Measurements from ENCODE around the gene ANK3.
"Not testable (repeated sequence)": the region's sequence is repeated elsewhere in the genome, so short reads cannot be mapped to it uniquely, and the experiment has no call there.

The ANK3 gene

GRCh38 chr10:60298408-60299389 is 91.0 kb downstream of the ANK3 start:
- Histone ChIP-seq H3K27ac (ENCODE audit: low read length) (no peak overlapping the region), H3K4me1 (ENCODE audit: insufficient read depth, low read length) (peaks cover 14% of the 10 kb centered on the region; the same call in 1 of the 2 replicates), H3K36me3 (ENCODE audit: insufficient read depth, low read depth, low read length) (no peaks in the 10 kb centered on the region), H3K9me3 (ENCODE audit: insufficient read depth, low read depth, low read length) (no peaks in the 10 kb centered on the region), H3K4me3 (ENCODE audit: low read length) (no peak overlapping the region), H3K9ac (ENCODE audit: low read depth, low read length) (no peak overlapping the region), H3K27me3 (ENCODE audit: insufficient read depth, low read length) (no peaks in the 10 kb centered on the region)

- no peak overlapping the region for H3K4me3 ChIP-seq (ENCODE audit: low read length)
- no peak overlapping the region for H3K27ac ChIP-seq (ENCODE audit: low read length)
- H3K4me1 ChIP-seq (ENCODE audit: insufficient read depth, low read length): peaks cover 14% of the 10 kb centered on the region; the same call in 1 of the 2 replicates
- H3K9ac ChIP-seq (ENCODE audit: low read depth, low read length): no peak overlapping the region
- H3K9me3 ChIP-seq (ENCODE audit: insufficient read depth, low read depth, low read length): no peaks in the 10 kb centered on the region
- no peaks in the 10 kb centered on the region for H3K27me3 ChIP-seq (ENCODE audit: insufficient read depth, low read length)
- no peaks in the 10 kb centered on the region for H3K36me3 ChIP-seq (ENCODE audit: insufficient read depth, low read depth, low read length)
Observed at GRCh38 chr10:60296073-60296472, 93.6 kb downstream of the ANK3 start.

DNA sequence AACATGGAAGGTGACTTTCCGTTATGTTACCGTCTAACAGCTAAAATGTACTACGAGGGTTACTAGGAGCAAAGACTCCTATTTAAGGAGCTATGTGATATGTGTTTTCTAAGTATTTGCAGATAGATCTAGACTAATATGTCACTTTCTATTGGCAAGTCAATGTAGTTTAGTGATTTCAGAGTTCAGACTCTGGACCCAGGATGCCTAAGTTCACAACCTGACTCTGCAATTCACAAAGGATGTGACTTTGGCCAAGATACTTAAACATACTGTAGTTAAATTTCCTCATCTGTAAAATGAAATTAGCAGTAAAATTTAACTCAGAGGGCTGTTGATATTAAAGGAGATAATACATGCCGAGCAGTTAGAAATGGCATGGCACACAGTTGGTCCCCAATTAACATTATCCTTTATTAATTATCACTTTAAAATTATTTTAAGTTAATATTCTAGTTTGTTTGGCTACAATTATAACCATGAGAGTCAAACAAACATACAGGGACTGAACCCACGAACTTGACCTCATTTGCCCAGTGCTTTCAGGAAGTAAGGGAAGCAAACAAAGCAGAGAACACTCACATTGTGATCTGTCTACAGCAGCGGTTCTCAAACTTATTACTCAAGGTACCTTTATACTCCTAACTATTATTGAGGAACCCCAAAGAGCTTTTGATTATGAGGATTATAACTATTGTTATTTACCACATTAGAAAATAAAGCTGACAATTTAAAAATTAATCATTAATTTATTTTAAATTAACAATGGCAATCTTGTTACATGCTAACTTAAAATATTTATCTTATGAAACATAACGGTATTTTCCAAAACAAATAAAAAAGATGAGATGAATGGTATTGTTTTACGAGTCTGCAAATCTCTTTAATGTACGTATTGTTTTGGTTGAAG is 94.4 kb downstream of the ANK3 start:
- Histone ChIP-seq H3K4me3 (ENCODE audit: low read length) (no peak overlapping the region), H3K9me3 (ENCODE audit: insufficient read depth, low read depth, low read length) (no peaks in the 10 kb centered on the region), H3K36me3 (ENCODE audit: insufficient read depth, low read depth, low read length) (no peaks in the 10 kb centered on the region), H3K27me3 (ENCODE audit: insufficient read depth, low read length) (no peaks in the 10 kb centered on the region), H3K9ac (ENCODE audit: low read depth, low read length) (no peak overlapping the region), H3K27ac (ENCODE audit: low read length) (no peak overlapping the region), H3K4me1 (ENCODE audit: insufficient read depth, low read length) (peaks cover 9% of the 10 kb centered on the region; the same call in 1 of the 2 replicates)

DNA sequence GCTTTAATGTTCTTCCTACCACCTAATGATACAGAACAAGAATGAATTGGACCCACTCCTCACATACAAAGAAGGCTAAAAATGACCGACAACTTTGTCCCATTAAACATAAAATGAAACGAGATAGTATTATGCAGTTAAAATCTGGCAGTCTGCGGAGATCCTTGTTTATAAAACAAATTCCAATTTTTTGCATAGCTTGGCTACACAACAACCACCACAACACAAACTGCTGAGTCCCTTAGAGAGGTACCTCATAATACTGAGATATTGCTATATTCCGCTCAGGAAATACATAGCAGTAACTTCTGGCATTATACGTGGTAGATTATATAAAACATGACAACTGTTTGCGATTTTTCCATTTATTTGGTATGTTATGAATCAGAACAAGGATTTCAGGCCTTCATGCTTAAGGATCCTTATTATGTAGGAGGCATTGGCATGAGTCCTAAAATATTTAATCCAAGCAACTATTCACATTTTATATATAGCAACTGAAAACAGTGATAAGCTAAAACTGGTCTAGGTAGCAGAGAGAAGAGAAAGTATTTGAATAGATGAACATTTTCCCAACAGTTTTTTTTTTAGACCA is 96.0 kb downstream of the ANK3 start:
- no peak overlapping the region for H3K9ac ChIP-seq (ENCODE audit: low read depth, low read length)
- no peaks in the 10 kb centered on the region for H3K4me1 ChIP-seq (ENCODE audit: insufficient read depth, low read length)
- no peak overlapping the region for H3K27ac ChIP-seq (ENCODE audit: low read length)
- no peak overlapping the region for H3K4me3 ChIP-seq (ENCODE audit: low read length)
- H3K27me3 ChIP-seq (ENCODE audit: insufficient read depth, low read length): no peaks in the 10 kb centered on the region
- no peaks in the 10 kb centered on the region for H3K9me3 ChIP-seq (ENCODE audit: insufficient read depth, low read depth, low read length)
- H3K36me3 ChIP-seq (ENCODE audit: insufficient read depth, low read depth, low read length): no peaks in the 10 kb centered on the region

GRCh38 chr10:60292998-60293397 is 96.7 kb downstream of the ANK3 start:
- Histone ChIP-seq H3K27ac (ENCODE audit: low read length) (no peak overlapping the region), H3K4me1 (ENCODE audit: insufficient read depth, low read length) (no peaks in the 10 kb centered on the region), H3K4me3 (ENCODE audit: low read length) (no peak overlapping the region), H3K9ac (ENCODE audit: low read depth, low read length) (no peak overlapping the region), H3K27me3 (ENCODE audit: insufficient read depth, low read length) (no peaks in the 10 kb centered on the region), H3K36me3 (ENCODE audit: insufficient read depth, low read depth, low read length) (no peaks in the 10 kb centered on the region), H3K9me3 (ENCODE audit: insufficient read depth, low read depth, low read length) (no peaks in the 10 kb centered on the region)

GRCh38 chr10:60292536-60292935 is 97.1 kb downstream of the ANK3 start:
- H3K9me3 ChIP-seq (ENCODE audit: insufficient read depth, low read depth, low read length); H3K4me1 ChIP-seq (ENCODE audit: insufficient read depth, low read length); H3K4me3 ChIP-seq (ENCODE audit: low read length); H3K36me3 ChIP-seq (ENCODE audit: insufficient read depth, low read depth, low read length); H3K27me3 ChIP-seq (ENCODE audit: insufficient read depth, low read length); H3K27ac ChIP-seq (ENCODE audit: low read length); H3K9ac ChIP-seq (ENCODE audit: low read depth, low read length): not testable (repeated sequence)

- no peaks in the 10 kb centered on the region for H3K9me3 ChIP-seq (ENCODE audit: insufficient read depth, low read depth, low read length)
- no peaks in the 10 kb centered on the region for H3K27me3 ChIP-seq (ENCODE audit: insufficient read depth, low read length)
- H3K4me3 ChIP-seq (ENCODE audit: low read length): no peak overlapping the region
- H3K9ac ChIP-seq (ENCODE audit: low read depth, low read length): no peak overlapping the region
- no peaks in the 10 kb centered on the region for H3K36me3 ChIP-seq (ENCODE audit: insufficient read depth, low read depth, low read length)
- H3K27ac ChIP-seq (ENCODE audit: low read length): no peak overlapping the region
- H3K4me1 ChIP-seq (ENCODE audit: insufficient read depth, low read length): no peaks in the 10 kb centered on the region
Observed at GRCh38 chr10:60291344-60291930, 98.2 kb downstream of the ANK3 start.

DNA sequence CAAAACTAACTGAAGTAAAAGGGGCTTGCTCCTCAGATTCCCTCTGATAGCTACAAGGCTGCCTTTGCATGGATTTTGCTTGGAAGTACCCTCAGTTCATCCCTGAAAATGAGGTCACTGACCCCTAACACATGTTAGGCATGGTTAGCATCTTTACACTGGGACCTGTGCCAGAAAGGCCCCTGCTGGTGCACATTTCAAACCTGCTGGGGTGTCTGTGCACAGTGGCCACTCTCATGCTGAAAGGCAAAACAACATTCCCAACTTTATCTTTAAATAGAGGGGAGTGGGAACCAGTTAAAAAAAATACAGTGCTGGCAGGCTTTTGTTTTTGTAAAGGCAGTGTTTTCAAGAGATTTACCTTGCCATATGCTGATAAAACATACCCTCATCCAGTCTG is 99.1 kb downstream of the ANK3 start:
- Histone ChIP-seq H3K4me1 (ENCODE audit: insufficient read depth, low read length) (no peaks in the 10 kb centered on the region), H3K4me3 (ENCODE audit: low read length) (no peak overlapping the region), H3K9me3 (ENCODE audit: insufficient read depth, low read depth, low read length) (no peaks in the 10 kb centered on the region), H3K36me3 (ENCODE audit: insufficient read depth, low read depth, low read length) (no peaks in the 10 kb centered on the region), H3K9ac (ENCODE audit: low read depth, low read length) (no peak overlapping the region), H3K27me3 (ENCODE audit: insufficient read depth, low read length) (no peaks in the 10 kb centered on the region), H3K27ac (ENCODE audit: low read length) (no peak overlapping the region)

DNA sequence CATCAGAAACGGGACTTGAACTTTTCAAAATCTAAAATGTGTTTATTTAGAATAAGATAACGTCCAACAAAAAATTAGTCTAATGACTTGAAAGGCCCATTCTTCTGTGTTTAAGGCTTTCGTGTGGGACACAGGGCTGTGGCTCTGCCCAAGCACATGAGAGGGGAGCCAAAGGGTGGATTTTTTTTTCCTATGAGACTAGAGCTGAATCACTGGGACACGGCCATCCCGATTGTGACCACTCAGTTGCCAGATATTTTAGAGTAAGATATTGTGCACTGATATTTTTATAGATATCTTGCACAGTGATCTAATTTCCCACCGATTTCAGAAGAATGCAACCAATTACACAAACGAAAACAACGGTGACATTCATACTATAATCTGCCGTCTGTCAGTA is 99.9 kb downstream of the ANK3 start:
- Histone ChIP-seq H3K4me1 (ENCODE audit: insufficient read depth, low read length) (no peaks in the 10 kb centered on the region), H3K4me3 (ENCODE audit: low read length) (no peak overlapping the region)

GRCh38 chr10:60288256-60288655 is 101.4 kb downstream of the ANK3 start:
- Histone ChIP-seq H3K9ac (ENCODE audit: low read depth, low read length) (no peak overlapping the region), H3K4me3 (ENCODE audit: low read length) (no peak overlapping the region), H3K36me3 (ENCODE audit: insufficient read depth, low read depth, low read length) (no peaks in the 10 kb centered on the region), H3K27me3 (ENCODE audit: insufficient read depth, low read length) (no peaks in the 10 kb centered on the region), H3K27ac (ENCODE audit: low read length) (no peak overlapping the region), H3K9me3 (ENCODE audit: insufficient read depth, low read depth, low read length) (no peaks in the 10 kb centered on the region), H3K4me1 (ENCODE audit: insufficient read depth, low read length) (no peaks in the 10 kb centered on the region)

More for the DNA sequence above, 99.9 kb downstream of the ANK3 start:
- no peaks in the 10 kb centered on the region for H3K36me3 ChIP-seq (ENCODE audit: insufficient read depth, low read depth, low read length)
- no peak overlapping the region for H3K9ac ChIP-seq (ENCODE audit: low read depth, low read length)
- no peaks in the 10 kb centered on the region for H3K27me3 ChIP-seq (ENCODE audit: insufficient read depth, low read length)
- H3K27ac ChIP-seq (ENCODE audit: low read length): no peak overlapping the region
- no peaks in the 10 kb centered on the region for H3K9me3 ChIP-seq (ENCODE audit: insufficient read depth, low read depth, low read length)

DNA sequence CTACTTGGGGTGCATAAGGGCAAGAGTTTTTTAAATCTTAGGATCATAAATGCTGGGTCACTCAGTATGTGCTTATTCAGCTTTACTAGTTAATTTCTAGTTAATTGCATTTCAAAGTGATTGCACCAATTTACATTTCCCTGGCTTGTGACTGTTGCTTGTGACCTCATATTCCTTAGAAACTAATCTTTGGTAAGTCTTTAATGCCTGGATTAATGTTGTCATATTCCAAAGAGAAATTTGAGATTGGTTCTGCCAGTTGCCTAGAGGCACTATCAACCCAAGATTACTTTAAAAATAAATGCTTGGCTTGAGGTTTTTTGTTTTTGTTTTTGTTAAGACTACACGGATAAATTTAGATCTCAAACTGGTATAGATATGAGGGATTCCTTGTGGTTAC is 103.1 kb downstream of the ANK3 start:
- H3K36me3 ChIP-seq (ENCODE audit: insufficient read depth, low read depth, low read length): no peaks in the 10 kb centered on the region
- 0 out of 2 replicates have a peak, but pooled peaks cover 1% of the 10 kb centered on the region for H3K4me1 ChIP-seq (ENCODE audit: insufficient read depth, low read length)
- H3K27ac ChIP-seq (ENCODE audit: low read length): no peak overlapping the region
- H3K27me3 ChIP-seq (ENCODE audit: insufficient read depth, low read length): no peaks in the 10 kb centered on the region
- H3K9me3 ChIP-seq (ENCODE audit: insufficient read depth, low read depth, low read length): no peaks in the 10 kb centered on the region
- H3K4me3 ChIP-seq (ENCODE audit: low read length): no peak overlapping the region
- no peak overlapping the region for H3K9ac ChIP-seq (ENCODE audit: low read depth, low read length)
